Measurements from ENCODE around the gene PRADC1. TPM values are rescaled to one million over a fixed set of nuclear protein-coding genes. Genes with fewer than 3 reads are reported as not detected.

PRADC1 gene
- total and polyA plus RNA-seq, 2 donors (not counting 1 experiment from before 2014, with no cell fraction given), result 2.3 to 4.6 TPM

DNA sequence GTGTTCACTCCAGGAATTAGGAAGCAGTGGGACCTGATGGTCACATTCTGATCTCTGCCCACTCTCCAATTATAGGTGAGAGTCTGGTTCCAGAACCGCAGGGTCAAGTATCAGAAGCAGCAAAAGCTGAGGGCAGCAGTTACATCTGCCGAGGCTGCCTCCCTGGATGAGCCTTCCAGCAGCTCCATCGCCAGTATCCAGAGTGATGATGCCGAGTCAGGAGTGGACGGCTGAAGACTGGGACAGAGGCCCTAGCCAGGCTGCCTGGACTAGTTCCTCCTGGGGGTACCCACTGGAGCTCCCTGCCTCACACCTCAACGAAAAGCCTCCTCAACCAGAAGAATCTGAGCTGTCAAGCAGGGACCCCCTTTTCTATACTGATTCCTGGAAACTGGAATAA, 22.3 kb downstream of the PRADC1 start:
- peaks cover 37% of the 10 kb centered on the region for H3K79me2 ChIP-seq (ENCODE audit: control insufficient read depth, insufficient read depth, low read length)
- H3K4me3 Mint-ChIP-seq, result no peak overlapping the region
- 96% methylated on average over 6 of the region's 6 CpGs for WGBS (ENCODE audit: insufficient coverage)
- no peak overlapping the region for H3K4me2 ChIP-seq (replicated peaks; ENCODE audit: low read depth, low read length, poor library complexity, severe bottlenecking)
- H3K27me3 Mint-ChIP-seq, result peaks cover 31% of the 10 kb centered on the region
- intact Hi-C loops (cut with micrococcal nuclease), result loop anchor here (5.0 kb wide), 1 partner anchor 527 kb away; the partner anchor contains the start of gene TPRKB
- POLR2A ChIA-PET, result no interaction called here
- no peak overlapping the region for H2AFZ ChIP-seq (ENCODE audit: insufficient read depth, low read depth, low read length, poor library complexity, severe bottlenecking)
- no peaks in the 10 kb centered on the region for H4K20me1 ChIP-seq (ENCODE audit: control insufficient read depth, insufficient read depth, low read length, poor library complexity, severe bottlenecking)
- no peak overlapping the region for H3K27ac ChIP-seq (ENCODE audit: low read length in 2 of 2)
- no peak overlapping the region for H3K4me3 ChIP-seq (ENCODE audit: control extremely low read depth in 1 of 5, extremely low read depth in 1 of 5, insufficient read depth in 1 of 5, low read depth in 2 of 5, low read length in 4 of 5)
- TF ChIP-seq, protein P1, sequence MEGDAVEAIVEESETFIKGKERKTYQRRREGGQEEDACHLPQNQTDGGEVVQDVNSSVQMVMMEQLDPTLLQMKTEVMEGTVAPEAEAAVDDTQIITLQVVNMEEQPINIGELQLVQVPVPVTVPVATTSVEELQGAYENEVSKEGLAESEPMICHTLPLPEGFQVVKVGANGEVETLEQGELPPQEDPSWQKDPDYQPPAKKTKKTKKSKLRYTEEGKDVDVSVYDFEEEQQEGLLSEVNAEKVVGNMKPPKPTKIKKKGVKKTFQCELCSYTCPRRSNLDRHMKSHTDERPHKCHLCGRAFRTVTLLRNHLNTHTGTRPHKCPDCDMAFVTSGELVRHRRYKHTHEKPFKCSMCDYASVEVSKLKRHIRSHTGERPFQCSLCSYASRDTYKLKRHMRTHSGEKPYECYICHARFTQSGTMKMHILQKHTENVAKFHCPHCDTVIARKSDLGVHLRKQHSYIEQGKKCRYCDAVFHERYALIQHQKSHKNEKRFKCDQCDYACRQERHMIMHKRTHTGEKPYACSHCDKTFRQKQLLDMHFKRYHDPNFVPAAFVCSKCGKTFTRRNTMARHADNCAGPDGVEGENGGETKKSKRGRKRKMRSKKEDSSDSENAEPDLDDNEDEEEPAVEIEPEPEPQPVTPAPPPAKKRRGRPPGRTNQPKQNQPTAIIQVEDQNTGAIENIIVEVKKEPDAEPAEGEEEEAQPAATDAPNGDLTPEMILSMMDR (IDR thresholded peaks at IDR 0.05), result no peak
- no peak for TF ChIP-seq EZH2 (IDR thresholded peaks at IDR 0.05; ENCODE audit: borderline replicate concordance, insufficient read depth, low read depth, low read length, poor library complexity, severe bottlenecking)
- no peaks in the 10 kb centered on the region for H3K9me3 Mint-ChIP-seq (ENCODE audit: insufficient read depth)
- peaks cover 17 to 22% of the 10 kb centered on the region in 2 donors for H3K4me1 ChIP-seq (ENCODE audit: control insufficient read depth in 2 of 2, insufficient read depth in 2 of 2, low read length in 2 of 2)
- no peak overlapping the region for H3K9ac ChIP-seq (ENCODE audit: low read length)
- DNase-seq, result no peak
- no peak overlapping the region for H3K27ac Mint-ChIP-seq
- no peak for ATAC-seq (ENCODE audit: low read depth)
- H3K4me1 Mint-ChIP-seq, result peaks cover 30% of the 10 kb centered on the region
- CTCF ChIA-PET, result interaction anchor here (1.0 to 6.5 kb wide), 4 partner anchors 18 to 217 kb away, joined by 3 to 56 read pairs (median 6); no protein-coding TSS in a partner anchor
- no peaks in the 10 kb centered on the region for H3K36me3 ChIP-seq (replicated peaks in 1 of 2; ENCODE audit: control extremely low read depth in 1 of 2, control insufficient read depth in 1 of 2, extremely low read depth in 1 of 2, insufficient read depth in 2 of 2, low read length in 1 of 2)
- peaks cover 0 to 16% (median 1%) of the 10 kb centered on the region in 4 experiments for H3K27me3 ChIP-seq (replicated peaks in 1 of 4; ENCODE audit: control extremely low read depth in 1 of 4, control insufficient read depth in 3 of 4, insufficient read depth in 4 of 4, low read length in 3 of 4)
- no peaks in the 10 kb centered on the region for H3K9me3 ChIP-seq (ENCODE audit: control extremely low read depth in 1 of 3, control insufficient read depth in 2 of 3, insufficient read depth in 1 of 3, low read length in 2 of 3)

DNA sequence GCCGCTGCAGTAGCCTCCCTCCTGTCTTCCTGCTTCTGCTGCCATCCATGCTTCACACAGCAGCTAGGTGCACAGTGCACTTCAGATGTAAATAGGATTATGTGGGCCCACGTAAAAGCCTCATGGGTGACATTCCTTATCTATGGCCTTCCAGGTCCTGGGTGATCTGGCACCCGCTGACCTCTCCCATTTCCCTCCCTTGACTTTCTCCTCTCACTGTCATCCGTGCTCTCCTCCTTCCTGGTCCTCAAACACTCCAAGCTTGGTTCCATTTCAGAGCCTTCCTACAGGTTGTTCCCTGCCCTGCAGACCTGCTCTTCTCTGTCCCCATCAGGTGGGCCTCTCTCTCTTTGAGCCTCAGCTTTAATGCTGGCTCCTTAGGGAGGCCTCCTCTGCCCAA, 23.0 kb downstream of the PRADC1 start:
- WGBS (ENCODE audit: insufficient coverage), result 90% methylated on average over 3 of the region's 4 CpGs
- H3K9ac ChIP-seq (ENCODE audit: low read length), result no peak overlapping the region
- no peak overlapping the region for H3K4me3 ChIP-seq (ENCODE audit: control extremely low read depth in 1 of 5, extremely low read depth in 1 of 5, insufficient read depth in 1 of 5, low read depth in 2 of 5, low read length in 4 of 5)
- TF ChIP-seq EZH2 (IDR thresholded peaks at IDR 0.05; ENCODE audit: borderline replicate concordance, insufficient read depth, low read depth, low read length, poor library complexity, severe bottlenecking), result no peak
- TF ChIP-seq, protein P1 (IDR thresholded peaks at IDR 0.05), result no peak
- no peak overlapping the region for H3K27ac ChIP-seq (ENCODE audit: low read length in 2 of 2)
- peaks cover 32% of the 10 kb centered on the region for H3K27me3 Mint-ChIP-seq
- H3K27ac Mint-ChIP-seq, result no peak overlapping the region
- no peak for DNase-seq
- H3K36me3 ChIP-seq (replicated peaks in 1 of 2; ENCODE audit: control extremely low read depth in 1 of 2, control insufficient read depth in 1 of 2, extremely low read depth in 1 of 2, insufficient read depth in 2 of 2, low read length in 1 of 2), result no peaks in the 10 kb centered on the region
- peaks cover 23% of the 10 kb centered on the region for H3K4me1 Mint-ChIP-seq
- ATAC-seq (ENCODE audit: low read depth), result no peak
- H3K4me2 ChIP-seq (replicated peaks; ENCODE audit: low read depth, low read length, poor library complexity, severe bottlenecking), result no peak overlapping the region
- no peaks in the 10 kb centered on the region for H3K9me3 Mint-ChIP-seq (ENCODE audit: insufficient read depth)
- ChIA-PET POLR2A (no interaction called here), CTCF (interaction anchor here (1.0 to 6.5 kb wide), 4 partner anchors 8 to 137 kb away, joined by 3 to 56 read pairs (median 4); no protein-coding TSS in a partner anchor)
- peaks cover 31% of the 10 kb centered on the region for H3K79me2 ChIP-seq (ENCODE audit: control insufficient read depth, insufficient read depth, low read length)
- no peaks in the 10 kb centered on the region for H3K9me3 ChIP-seq (ENCODE audit: control extremely low read depth in 1 of 3, control insufficient read depth in 2 of 3, insufficient read depth in 1 of 3, low read length in 2 of 3)
- H3K4me1 ChIP-seq (ENCODE audit: control insufficient read depth in 2 of 2, insufficient read depth in 2 of 2, low read length in 2 of 2), result peaks cover 14 to 22% of the 10 kb centered on the region in 2 donors
- H2AFZ ChIP-seq (ENCODE audit: insufficient read depth, low read depth, low read length, poor library complexity, severe bottlenecking), result no peak overlapping the region
- peaks cover 0 to 21% (median 1%) of the 10 kb centered on the region in 4 experiments for H3K27me3 ChIP-seq (replicated peaks in 1 of 4; ENCODE audit: control extremely low read depth in 1 of 4, control insufficient read depth in 3 of 4, insufficient read depth in 4 of 4, low read length in 3 of 4)
- no peak overlapping the region for H3K4me3 Mint-ChIP-seq
- intact Hi-C loops (cut with micrococcal nuclease), result loop anchor here (5.0 kb wide), 1 partner anchor 527 kb away; the partner anchor contains the start of gene TPRKB
- H4K20me1 ChIP-seq (ENCODE audit: control insufficient read depth, insufficient read depth, low read length, poor library complexity, severe bottlenecking), result no peaks in the 10 kb centered on the region

Data from B cell (primary cell).